ENCODE measurements around the gene KANK4.
"Not testable (repeated sequence)": the region's sequence is repeated elsewhere in the genome, so short reads cannot be mapped to it uniquely, and the experiment has no call there.

KANK4 gene

GRCh38 chr1:62221171-62221570, 98.1 kb downstream of the KANK4 start:
- Mint-ChIP-seq H3K36me3 (ENCODE audit: low read depth) (no peaks in the 10 kb centered on the region), H3K27me3 (ENCODE audit: low read depth) (no peaks in the 10 kb centered on the region), H3K9me3 (no peaks in the 10 kb centered on the region), H3K27ac (no peak overlapping the region), H3K4me3 (no peak overlapping the region), H3K4me1 (ENCODE audit: low read depth) (no peaks in the 10 kb centered on the region)
- no peak for DNase-seq (ENCODE audit: low spot score)

GRCh38 chr1:62220456-62220855, 98.8 kb downstream of the KANK4 start:
- H3K4me3 Mint-ChIP-seq; H3K36me3 Mint-ChIP-seq (ENCODE audit: low read depth); H3K27ac Mint-ChIP-seq; H3K9me3 Mint-ChIP-seq; DNase-seq (ENCODE audit: low spot score); H3K4me1 Mint-ChIP-seq (ENCODE audit: low read depth); H3K27me3 Mint-ChIP-seq (ENCODE audit: low read depth): not testable (repeated sequence)

GRCh38 chr1:62218604-62219003, 100.6 kb downstream of the KANK4 start:
- Mint-ChIP-seq H3K4me1 (ENCODE audit: low read depth) (no peaks in the 10 kb centered on the region), H3K36me3 (ENCODE audit: low read depth) (no peaks in the 10 kb centered on the region), H3K9me3 (no peaks in the 10 kb centered on the region), H3K27ac (no peak overlapping the region), H3K27me3 (ENCODE audit: low read depth) (no peaks in the 10 kb centered on the region), H3K4me3 (no peak overlapping the region)
- DNase-seq (ENCODE audit: low spot score): no peak

GRCh38 chr1:62213075-62213914, 105.9 kb downstream of the KANK4 start:
- no peaks in the 10 kb centered on the region for H3K27me3 Mint-ChIP-seq (ENCODE audit: low read depth)
- no peak overlapping the region for H3K27ac Mint-ChIP-seq
- no peak overlapping the region for H3K4me3 Mint-ChIP-seq
- no peak for DNase-seq (ENCODE audit: low spot score)
- H3K36me3 Mint-ChIP-seq (ENCODE audit: low read depth): no peaks in the 10 kb centered on the region
- H3K4me1 Mint-ChIP-seq (ENCODE audit: low read depth): no peaks in the 10 kb centered on the region
- H3K9me3 Mint-ChIP-seq: peaks cover 11% of the 10 kb centered on the region

GRCh38 chr1:62212411-62212810, 106.8 kb downstream of the KANK4 start:
- H3K27ac Mint-ChIP-seq: no peak overlapping the region
- peaks cover 11% of the 10 kb centered on the region for H3K9me3 Mint-ChIP-seq
- H3K4me1 Mint-ChIP-seq (ENCODE audit: low read depth): no peaks in the 10 kb centered on the region
- no peak for DNase-seq (ENCODE audit: low spot score)
- H3K36me3 Mint-ChIP-seq (ENCODE audit: low read depth): no peaks in the 10 kb centered on the region
- no peak overlapping the region for H3K4me3 Mint-ChIP-seq
- no peaks in the 10 kb centered on the region for H3K27me3 Mint-ChIP-seq (ENCODE audit: low read depth)

GRCh38 chr1:62210960-62211359, 108.3 kb downstream of the KANK4 start:
- H3K27me3 Mint-ChIP-seq (ENCODE audit: low read depth): no peaks in the 10 kb centered on the region
- no peak overlapping the region for H3K4me3 Mint-ChIP-seq
- peaks cover 11% of the 10 kb centered on the region for H3K9me3 Mint-ChIP-seq
- no peak for DNase-seq (ENCODE audit: low spot score)
- H3K36me3 Mint-ChIP-seq (ENCODE audit: low read depth): no peaks in the 10 kb centered on the region
- no peak overlapping the region for H3K27ac Mint-ChIP-seq
- no peaks in the 10 kb centered on the region for H3K4me1 Mint-ChIP-seq (ENCODE audit: low read depth)

- Mint-ChIP-seq H3K4me3 (no peak overlapping the region), H3K27me3 (ENCODE audit: low read depth) (no peaks in the 10 kb centered on the region), H3K9me3 (peaks cover 11% of the 10 kb centered on the region), H3K36me3 (ENCODE audit: low read depth) (no peaks in the 10 kb centered on the region), H3K4me1 (ENCODE audit: low read depth) (no peaks in the 10 kb centered on the region), H3K27ac (no peak overlapping the region)
- DNase-seq (ENCODE audit: low spot score): no peak
Observed at GRCh38 chr1:62209931-62210595, 109.2 kb downstream of the KANK4 start.

GRCh38 chr1:62208970-62209369, 110.3 kb downstream of the KANK4 start:
- DNase-seq (ENCODE audit: low spot score): no peak
- Mint-ChIP-seq H3K4me1 (ENCODE audit: low read depth) (no peaks in the 10 kb centered on the region), H3K27me3 (ENCODE audit: low read depth) (no peaks in the 10 kb centered on the region), H3K9me3 (peaks cover 11% of the 10 kb centered on the region), H3K27ac (no peak overlapping the region), H3K4me3 (no peak overlapping the region), H3K36me3 (ENCODE audit: low read depth) (no peaks in the 10 kb centered on the region)

- H3K27ac Mint-ChIP-seq: no peak overlapping the region
- H3K4me1 Mint-ChIP-seq (ENCODE audit: low read depth): no peaks in the 10 kb centered on the region
- no peaks in the 10 kb centered on the region for H3K36me3 Mint-ChIP-seq (ENCODE audit: low read depth)
- no peak overlapping the region for H3K4me3 Mint-ChIP-seq
- H3K9me3 Mint-ChIP-seq: peaks cover 11% of the 10 kb centered on the region
- no peak for DNase-seq (ENCODE audit: low spot score)
- H3K27me3 Mint-ChIP-seq (ENCODE audit: low read depth): no peaks in the 10 kb centered on the region
Observed at GRCh38 chr1:62208087-62208486, 111.1 kb downstream of the KANK4 start.

GRCh38 chr1:62207187-62207586, 112.0 kb downstream of the KANK4 start:
- no peak overlapping the region for H3K4me3 Mint-ChIP-seq
- H3K4me1 Mint-ChIP-seq (ENCODE audit: low read depth): no peaks in the 10 kb centered on the region
- H3K9me3 Mint-ChIP-seq: peaks cover 11% of the 10 kb centered on the region
- no peaks in the 10 kb centered on the region for H3K36me3 Mint-ChIP-seq (ENCODE audit: low read depth)
- H3K27ac Mint-ChIP-seq: no peak overlapping the region
- no peak for DNase-seq (ENCODE audit: low spot score)
- H3K27me3 Mint-ChIP-seq (ENCODE audit: low read depth): no peaks in the 10 kb centered on the region

- no peaks in the 10 kb centered on the region for H3K36me3 Mint-ChIP-seq (ENCODE audit: low read depth)
- no peaks in the 10 kb centered on the region for H3K9me3 Mint-ChIP-seq
- H3K4me1 Mint-ChIP-seq (ENCODE audit: low read depth): no peaks in the 10 kb centered on the region
- H3K4me3 Mint-ChIP-seq: no peak overlapping the region
- peaks cover 20% of the 10 kb centered on the region for H3K27me3 Mint-ChIP-seq (ENCODE audit: low read depth)
- no peak for DNase-seq (ENCODE audit: low spot score)
- H3K27ac Mint-ChIP-seq: no peak overlapping the region
Observed at GRCh38 chr1:62198781-62199125, 120.5 kb downstream of the KANK4 start.

GRCh38 chr1:62198069-62198780, 121.0 kb downstream of the KANK4 start:
- Mint-ChIP-seq H3K27me3 (ENCODE audit: low read depth) (peaks cover 23% of the 10 kb centered on the region), H3K9me3 (no peaks in the 10 kb centered on the region), H3K4me1 (ENCODE audit: low read depth) (no peaks in the 10 kb centered on the region), H3K4me3 (no peak overlapping the region), H3K36me3 (ENCODE audit: low read depth) (no peaks in the 10 kb centered on the region), H3K27ac (no peak overlapping the region)
- no peak for DNase-seq (ENCODE audit: low spot score)

GRCh38 chr1:62196086-62196690, 123.0 kb downstream of the KANK4 start:
- peaks cover 23% of the 10 kb centered on the region for H3K27me3 Mint-ChIP-seq (ENCODE audit: low read depth)

More at GRCh38 chr1:62196086-62196690, 123.0 kb downstream of the KANK4 start:
- H3K4me3 Mint-ChIP-seq: no peak overlapping the region
- H3K36me3 Mint-ChIP-seq (ENCODE audit: low read depth): no peaks in the 10 kb centered on the region
- no peak overlapping the region for H3K27ac Mint-ChIP-seq
- no peaks in the 10 kb centered on the region for H3K4me1 Mint-ChIP-seq (ENCODE audit: low read depth)
- DNase-seq (ENCODE audit: low spot score): no peak
- H3K9me3 Mint-ChIP-seq: no peaks in the 10 kb centered on the region

Data from T-helper 2 cell treated with Interferon-gamma antibody and Interleukin-4, amounts not matched to agents 5 μg/mL and 100 μg/mL, for 36 hours (primary cell).